SU-DHL-6 (cell line): ENCODE measurements around the gene FIGN.

ENCODE experiments used
- H2AFZ ChIP-seq: fragments of 200-600 bp; sonication (generic); 2 replicates; pipeline ENCODE4 v1.6.1; 2014; ENCODE audit warnings: low read depth, mild to moderate bottlenecking, moderate library complexity, mixed read lengths, antibody characterized with exemption, low read length; ENCODE audit not compliant: severe bottlenecking
- H3F3A ChIP-seq: fragments of 200-600 bp; shearing (Covaris generic); 2 replicates; pipeline ENCODE4 v1.6.0; 2016; ENCODE audit warnings: antibody characterized with exemption, mild to moderate bottlenecking; ENCODE audit not compliant: insufficient read depth
- H3K27ac ChIP-seq: fragments of 200-600 bp; sonication (generic); 2 replicates; pipeline ENCODE4 v1.5.1; 2016; ENCODE audit warnings: low read depth, mild to moderate bottlenecking, low read length, moderate library complexity, mixed read lengths
- H3K27me3 ChIP-seq: fragments of 200-600 bp; sonication (generic), shearing (Covaris generic); 2 replicates; pipeline ENCODE4 v1.6.0; 2014; ENCODE audit warnings: mild to moderate bottlenecking, low read length
- H3K36me3 ChIP-seq: fragments of 200-600 bp; sonication (generic); 2 replicates; pipeline ENCODE4 v1.6.1; 2014; ENCODE audit warnings: mild to moderate bottlenecking, low read length, mixed read lengths
- H3K4me2 ChIP-seq: fragments of 300-600, 200-600 bp; shearing (Covaris generic), sonication (generic); 2 replicates; pipeline ENCODE4 v1.6.0; 2014; ENCODE audit warnings: low read length, low read depth, mild to moderate bottlenecking; ENCODE audit not compliant: poor library complexity, severe bottlenecking
- H3K4me3 ChIP-seq: fragments of 200-600 bp; sonication (generic); 2 replicates; pipeline ENCODE4 v1.5.1; 2014; ENCODE audit warnings: antibody characterized with exemption, low read length, mild to moderate bottlenecking, mixed read lengths; ENCODE audit not compliant: insufficient read depth, poor library complexity, severe bottlenecking
- H3K79me2 ChIP-seq: fragments of 200-600 bp; sonication (generic); 2 replicates; pipeline ENCODE4 v1.6.1; 2014; ENCODE audit warnings: mild to moderate bottlenecking, low read length, moderate library complexity; ENCODE audit not compliant: insufficient read depth
- H3K9ac ChIP-seq: fragments of 200-600 bp; sonication (generic); 2 replicates; pipeline ENCODE4 v1.7.0; 2014; ENCODE audit warnings: mild to moderate bottlenecking, low read length
- H3K9me2 ChIP-seq: fragments of 200-600 bp; sonication (generic); replicated peaks from 2 replicates; pipeline ENCODE4 v1.6.1; 2014; ENCODE audit warnings: low read length; ENCODE audit not compliant: insufficient read depth
- H3K9me3 ChIP-seq: fragments of 200-600 bp; sonication (generic); 2 replicates; pipeline ENCODE4 v1.6.1; 2014; ENCODE audit warnings: low read length, mixed read lengths; ENCODE audit not compliant: insufficient read depth
- H4K20me1 ChIP-seq: fragments of 200-600 bp; sonication (generic); 2 replicates; pipeline ENCODE4 v1.6.1; 2014; ENCODE audit warnings: low read depth, mild to moderate bottlenecking, antibody characterized with exemption, low read length, moderate library complexity, mixed read lengths
- CTCF ChIP-seq: fragments of 200-600 bp; sonication (generic); IDR thresholded peaks from one replicate; pipeline ENCODE4 v1.5.1; 2017; ENCODE audit warnings: antibody characterized with exemption, mild to moderate bottlenecking, low read length, moderate library complexity; ENCODE audit not compliant: insufficient read depth, poor library complexity, severe bottlenecking
- EZH2phosphoT487 ChIP-seq: fragments of 200-600 bp; sonication (generic), shearing (Covaris generic); conservative IDR thresholded peaks from 2 replicates; pipeline ENCODE4 v1.6.1; 2018; ENCODE audit warnings: mild to moderate bottlenecking, antibody characterized with exemption, low read length, moderate library complexity, mixed read lengths

Gene FIGN

GRCh38 chr2:163733956-163734355, 1.9 kb downstream of the FIGN start:
- TF ChIP-seq CTCF = no peak
- no peak for TF ChIP-seq EZH2phosphoT487
- Histone ChIP-seq H3K4me3 (no peak overlapping the region), H3K27ac (no peak overlapping the region), H3K9ac (no peak overlapping the region), H2AFZ (no peak overlapping the region), H3K4me2 (no peak overlapping the region), H3K9me3 (no peaks in the 10 kb centered on the region), H3K36me3 (no peaks in the 10 kb centered on the region), H3K9me2 (no peaks in the 10 kb centered on the region), H4K20me1 (no peaks in the 10 kb centered on the region), H3K79me2 (no peaks in the 10 kb centered on the region), H3K27me3 (no peaks in the 10 kb centered on the region), H3F3A (no peaks in the 10 kb centered on the region)

- Histone ChIP-seq H3K9me3 (no peaks in the 10 kb centered on the region), H4K20me1 (no peaks in the 10 kb centered on the region), H2AFZ (no peak overlapping the region), H3K36me3 (no peaks in the 10 kb centered on the region), H3K27me3 (no peaks in the 10 kb centered on the region), H3F3A (no peaks in the 10 kb centered on the region), H3K4me3 (no peak overlapping the region), H3K4me2 (no peak overlapping the region), H3K9ac (no peak overlapping the region), H3K9me2 (no peaks in the 10 kb centered on the region), H3K27ac (no peak overlapping the region), H3K79me2 (no peaks in the 10 kb centered on the region)
- TF ChIP-seq CTCF = no peak
- no peak for TF ChIP-seq EZH2phosphoT487
Observed at GRCh38 chr2:163733301-163733938, 2.4 kb downstream of the FIGN start.

GRCh38 chr2:163732727-163733126, 3.1 kb downstream of the FIGN start:
- H3K36me3 ChIP-seq = no peaks in the 10 kb centered on the region
- no peaks in the 10 kb centered on the region for H3F3A ChIP-seq
- H3K9me2 ChIP-seq = no peaks in the 10 kb centered on the region
- no peak overlapping the region for H3K4me3 ChIP-seq
- no peak overlapping the region for H3K27ac ChIP-seq
- no peaks in the 10 kb centered on the region for H3K79me2 ChIP-seq
- H2AFZ ChIP-seq = no peak overlapping the region
- no peaks in the 10 kb centered on the region for H3K9me3 ChIP-seq
- TF ChIP-seq EZH2phosphoT487 (no peak), CTCF (no peak)
- no peaks in the 10 kb centered on the region for H4K20me1 ChIP-seq
- H3K9ac ChIP-seq = no peak overlapping the region
- H3K4me2 ChIP-seq = no peak overlapping the region
- H3K27me3 ChIP-seq = no peaks in the 10 kb centered on the region
